Stimulated activated CD4-positive, alpha-beta T cell treated with anti-CD3 and anti-CD28 coated beads, Interleukin-12 subunit alpha, Interleukin-12 subunit beta, amount 100 ng/mL, for 24 hours (primary cell): ENCODE data around the gene LAMA3.

Experiments used
- DNase-seq, 2 experiments: peaks; one replicate each; pipeline ENCODE4 v3.0.0-alpha.2; 2020; ENCODE audit warnings: low read depth in 2 of 2

LAMA3 gene

DNA sequence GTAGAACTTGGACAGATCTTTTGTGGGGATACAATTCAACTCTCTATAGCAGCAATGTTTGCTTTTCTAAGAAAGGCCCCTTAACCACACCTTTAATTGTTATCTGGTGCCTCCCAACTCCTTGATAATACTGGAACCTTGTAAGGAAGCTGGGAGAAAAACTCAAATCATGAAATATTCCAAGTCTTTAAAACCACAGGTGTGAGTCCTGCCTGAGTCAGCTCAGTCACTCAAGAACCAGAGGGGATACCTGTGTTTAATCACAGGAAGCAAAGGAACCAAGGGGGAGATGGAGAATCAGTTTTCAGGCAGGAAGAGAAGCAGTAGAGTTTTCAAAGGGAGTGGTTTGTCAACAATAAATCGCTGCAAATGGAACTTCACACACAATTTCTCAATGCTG lies 159.9 kb downstream of the LAMA3 start:
- DNase-seq, result no peak

DNA sequence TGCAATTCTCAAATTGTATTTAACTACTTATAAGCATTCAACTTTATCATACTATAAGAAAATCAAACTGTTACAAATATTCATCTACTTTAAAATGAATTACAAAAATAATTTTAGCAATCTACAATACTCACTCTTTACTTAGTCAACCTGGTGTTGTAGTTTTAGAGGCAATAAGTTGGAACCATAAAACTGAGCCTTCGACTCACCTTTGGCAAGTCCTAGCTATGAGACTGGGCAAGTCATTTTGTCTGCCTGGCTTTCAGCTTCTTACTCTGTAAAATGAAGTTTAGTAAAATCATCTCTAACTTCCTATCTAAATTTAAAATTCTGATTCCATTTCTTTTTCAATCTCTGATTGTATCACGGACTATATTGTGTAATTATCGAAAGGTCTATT lies 161.0 kb downstream of the LAMA3 start:
- DNase-seq, result no peak

DNA sequence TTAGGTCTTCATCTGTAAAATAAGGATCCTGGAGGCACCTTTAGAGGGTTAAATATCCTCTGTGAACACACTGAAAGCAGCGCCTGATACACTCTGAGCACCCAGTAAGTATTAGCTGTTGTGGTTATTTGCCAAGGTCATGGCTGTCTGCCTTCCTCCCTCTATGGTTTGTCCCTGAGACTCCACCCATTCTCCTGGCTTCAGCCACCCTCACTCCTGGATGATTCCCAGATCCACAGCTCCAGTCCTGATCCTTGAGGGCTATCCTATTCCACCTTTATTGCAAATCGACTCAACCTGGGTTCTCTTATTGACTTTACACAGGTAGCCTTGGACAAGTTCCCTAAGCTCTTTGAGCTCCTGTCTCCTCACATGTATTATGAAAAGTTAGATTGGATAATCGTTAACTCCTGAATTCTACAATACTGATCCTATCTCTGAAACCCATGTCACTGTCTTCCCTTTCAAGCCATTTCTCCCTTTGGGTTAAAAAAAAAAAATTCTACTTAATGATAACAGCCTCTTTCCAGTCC lies 162.3 kb downstream of the LAMA3 start:
- no peak for DNase-seq

DNA sequence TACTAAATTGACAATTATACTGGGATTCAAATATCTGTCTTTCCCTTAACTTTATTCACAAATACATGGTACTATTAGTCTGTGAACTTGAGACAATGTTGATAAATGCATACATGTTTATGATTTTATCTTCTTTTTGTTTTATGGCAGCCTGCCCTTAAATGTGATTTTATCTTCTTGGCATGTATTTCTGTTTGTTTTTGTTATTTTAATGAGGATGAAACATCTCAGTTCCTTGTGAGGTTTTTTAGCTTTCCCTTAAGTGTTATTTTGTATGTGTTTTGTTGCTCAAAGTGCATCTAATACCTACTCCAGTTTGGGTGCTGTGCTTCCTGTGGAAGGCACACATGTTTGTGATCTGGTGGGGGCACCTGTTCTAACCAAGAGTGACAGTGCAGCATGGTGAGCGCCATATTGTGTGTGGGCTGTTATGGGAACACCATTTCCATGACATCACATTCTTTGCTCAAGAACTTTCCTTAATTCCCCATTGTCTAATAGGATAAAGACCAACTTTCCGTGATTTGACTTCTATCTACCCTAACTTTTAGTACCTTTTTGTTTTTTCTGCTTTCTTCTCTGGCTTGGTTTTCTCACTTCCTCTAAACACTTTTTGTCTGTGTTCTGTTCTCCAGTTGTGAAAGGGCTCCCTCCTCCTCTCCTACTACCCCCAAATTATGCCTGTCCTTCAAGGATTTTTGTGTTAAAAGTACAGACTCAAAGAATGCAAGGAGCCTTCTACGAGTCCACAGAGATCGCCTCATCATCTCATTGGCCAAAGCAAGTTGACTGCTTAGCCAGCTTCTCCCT lies 163.2 kb downstream of the LAMA3 start:
- no peak for DNase-seq

DNA sequence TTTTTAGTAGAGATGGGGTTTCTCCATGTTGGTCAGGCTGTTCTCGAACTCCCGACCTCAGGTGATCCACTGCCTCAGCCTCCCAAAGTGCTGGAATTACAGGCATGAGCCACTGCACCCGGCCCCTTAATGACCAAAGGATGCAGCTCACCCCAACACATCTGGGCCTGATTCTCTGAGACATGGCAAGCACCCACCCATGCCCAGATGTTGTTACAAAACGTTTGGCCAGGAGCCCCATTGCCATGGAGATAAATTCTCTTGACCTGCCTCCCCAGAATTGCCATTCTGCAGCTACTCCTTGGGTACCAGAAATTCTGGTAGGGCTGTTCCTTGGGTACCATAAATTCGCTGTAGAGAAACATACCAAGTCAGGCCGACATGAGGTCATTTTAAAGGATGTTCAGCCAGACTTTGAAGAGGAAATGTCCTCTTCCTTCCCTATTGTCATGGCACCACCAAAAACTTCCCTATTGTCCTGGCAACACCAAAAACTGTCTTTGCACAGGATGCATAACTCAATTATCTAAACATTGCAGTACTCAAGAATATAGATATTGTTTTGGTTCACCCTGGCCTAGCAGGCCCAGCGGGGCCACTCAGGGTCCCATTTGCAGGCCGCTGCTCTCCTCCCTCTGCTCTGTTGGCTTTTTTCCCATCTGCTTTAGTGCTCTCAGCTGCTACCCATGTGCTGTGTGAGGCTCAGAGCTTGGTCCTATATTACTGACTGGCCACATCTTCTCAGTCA lies 164.4 kb downstream of the LAMA3 start:
- DNase-seq, result no peak

DNA sequence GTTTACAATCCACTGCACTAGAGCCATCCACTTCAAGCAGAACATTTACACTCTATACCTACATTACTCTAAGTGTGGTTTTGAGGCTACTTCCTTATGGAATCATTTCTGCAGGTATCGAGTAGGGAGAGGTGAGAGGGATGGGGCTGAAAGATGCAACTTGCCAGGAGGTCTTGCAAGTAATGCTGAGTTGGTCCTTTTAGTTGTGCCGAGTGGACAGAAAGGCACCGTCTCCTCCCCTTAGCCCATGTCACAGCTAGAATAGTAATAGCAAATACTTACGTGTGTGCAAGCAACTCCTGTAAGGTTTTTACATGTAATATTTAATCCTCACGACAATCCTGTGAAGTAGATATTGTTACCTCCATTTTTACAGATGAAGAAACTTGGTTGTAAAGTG lies 166.5 kb downstream of the LAMA3 start:
- DNase-seq, result no peak

DNA sequence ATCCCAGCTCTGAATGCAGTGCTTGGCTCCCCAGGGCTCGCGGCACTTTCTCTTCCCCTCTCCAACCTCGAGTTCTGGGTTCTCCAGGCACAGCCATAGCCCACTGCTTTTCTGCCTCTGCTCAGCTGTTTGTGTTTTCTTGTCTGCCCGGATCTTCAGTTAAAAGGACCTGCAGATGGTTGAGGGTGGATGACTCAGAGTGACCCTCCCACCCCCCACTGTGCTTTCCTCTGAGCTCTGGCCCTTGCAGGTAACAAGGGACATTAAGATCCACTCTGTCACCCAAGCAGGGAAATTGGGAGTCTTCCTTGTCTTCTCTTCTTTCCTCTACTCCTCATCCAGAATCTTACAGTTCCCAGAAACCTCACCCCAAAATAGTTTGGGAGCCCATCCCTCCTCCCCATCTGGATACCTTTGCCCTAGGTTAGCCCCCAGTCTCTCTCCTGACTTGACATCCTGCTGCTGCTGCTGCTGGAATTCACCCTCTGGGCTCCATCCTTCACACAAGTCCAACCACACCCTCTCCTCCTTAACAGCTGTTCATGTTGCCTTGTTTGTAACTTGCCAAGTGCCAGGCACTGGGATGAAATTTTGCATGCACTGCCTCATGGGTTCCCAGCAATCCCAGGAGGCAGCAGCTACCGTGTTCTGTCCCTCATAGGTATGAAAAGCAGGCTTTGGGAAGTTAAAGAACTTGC lies 167.4 kb downstream of the LAMA3 start:
- DNase-seq, result no peak

DNA sequence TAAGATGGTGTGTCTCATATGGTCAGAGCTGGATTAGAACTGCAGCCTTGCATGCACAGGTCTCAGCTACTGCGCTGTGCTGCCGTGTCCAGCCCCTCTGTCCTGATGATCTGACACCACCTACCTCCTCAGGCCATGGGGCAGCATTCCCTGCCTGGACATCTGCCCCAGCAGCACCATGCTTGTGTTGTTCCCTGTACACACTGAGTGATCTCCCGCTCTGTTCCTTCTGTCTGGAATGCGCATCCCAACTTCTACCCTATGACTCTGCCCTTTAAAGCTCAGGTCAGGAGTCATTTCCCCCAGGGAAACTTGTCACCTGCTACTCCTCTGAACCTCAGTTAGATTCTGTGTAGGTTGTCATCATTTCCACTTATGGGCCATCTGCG lies 167.9 kb downstream of the LAMA3 start:
- DNase-seq, result no peak

DNA sequence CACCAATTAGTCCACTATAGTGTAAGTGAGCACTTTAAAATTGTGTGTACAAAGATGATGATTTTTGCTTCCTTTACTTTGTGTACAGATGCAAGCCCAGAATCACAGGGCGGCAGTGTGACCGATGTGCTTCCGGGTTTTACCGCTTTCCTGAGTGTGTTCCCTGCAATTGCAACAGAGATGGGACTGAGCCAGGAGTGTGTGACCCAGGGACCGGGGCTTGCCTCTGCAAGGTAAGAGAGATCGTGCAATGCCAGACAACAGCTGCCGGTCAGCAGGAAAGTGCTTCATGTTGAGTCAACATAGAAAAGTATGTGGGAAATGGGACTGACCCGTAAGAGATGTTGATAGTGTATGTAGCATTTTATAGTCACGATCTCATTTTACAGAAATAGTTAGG lies 168.5 kb downstream of the LAMA3 start:
- DNase-seq, result no peak

DNA sequence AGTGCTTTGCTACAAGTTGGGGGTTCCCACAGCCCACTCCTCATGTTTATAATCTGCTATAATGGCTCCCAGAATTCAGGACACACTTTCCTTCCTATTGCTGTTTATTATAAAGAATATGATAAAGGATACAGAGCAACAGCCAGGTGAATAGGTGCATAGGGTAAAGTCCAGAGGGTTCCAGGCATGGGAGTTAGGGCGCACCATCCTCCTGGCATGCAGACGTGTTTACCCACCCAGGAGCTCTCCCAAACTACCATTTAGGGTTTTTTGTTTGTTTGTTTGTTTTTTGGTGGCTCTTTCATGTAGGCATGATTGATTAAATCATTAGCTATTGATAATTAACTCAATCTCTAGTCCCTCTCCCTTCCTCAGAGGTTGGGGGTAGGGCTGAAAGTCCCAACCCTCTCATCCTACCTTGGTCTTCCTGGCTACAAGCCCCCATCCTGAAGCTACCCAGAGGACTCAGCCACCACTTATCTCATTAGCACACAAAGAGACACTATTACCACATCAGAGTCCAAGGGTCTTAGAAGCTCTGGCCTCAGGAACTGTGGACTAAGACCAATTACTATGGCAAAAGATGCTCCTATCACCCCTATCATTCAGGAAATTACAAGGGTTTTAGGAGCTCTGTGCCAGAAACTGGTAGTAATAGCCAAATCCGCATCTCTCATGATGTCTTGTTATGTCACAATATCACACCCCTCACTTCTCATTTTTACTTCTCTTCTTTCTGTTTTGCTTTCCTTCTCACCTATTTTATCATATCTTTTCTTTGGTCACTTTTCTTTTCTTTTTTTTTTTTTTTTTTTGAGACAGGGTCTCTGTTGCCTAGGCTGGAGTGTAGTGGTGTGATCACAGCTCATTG lies 170.4 kb downstream of the LAMA3 start:
- no peak for DNase-seq

DNA sequence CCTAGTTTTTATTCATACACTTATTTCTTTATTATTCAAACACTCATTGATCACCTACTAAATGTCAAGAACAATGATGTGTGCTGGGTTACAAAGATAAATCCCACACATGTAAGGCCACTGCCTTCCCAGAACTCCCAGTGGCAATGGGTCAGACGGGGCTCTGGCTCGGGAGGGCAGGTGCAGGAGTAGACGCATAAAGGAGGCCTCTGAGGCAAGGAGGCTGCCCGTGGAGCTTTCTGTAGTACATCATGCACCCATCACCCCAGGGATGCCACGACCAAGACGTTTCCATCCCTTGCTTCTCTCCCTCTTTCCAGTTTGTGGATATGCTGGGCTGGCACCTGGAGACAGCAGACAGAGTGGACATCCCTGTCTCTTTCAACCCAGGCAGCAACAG lies 172.1 kb downstream of the LAMA3 start:
- DNase-seq, result no peak

DNA sequence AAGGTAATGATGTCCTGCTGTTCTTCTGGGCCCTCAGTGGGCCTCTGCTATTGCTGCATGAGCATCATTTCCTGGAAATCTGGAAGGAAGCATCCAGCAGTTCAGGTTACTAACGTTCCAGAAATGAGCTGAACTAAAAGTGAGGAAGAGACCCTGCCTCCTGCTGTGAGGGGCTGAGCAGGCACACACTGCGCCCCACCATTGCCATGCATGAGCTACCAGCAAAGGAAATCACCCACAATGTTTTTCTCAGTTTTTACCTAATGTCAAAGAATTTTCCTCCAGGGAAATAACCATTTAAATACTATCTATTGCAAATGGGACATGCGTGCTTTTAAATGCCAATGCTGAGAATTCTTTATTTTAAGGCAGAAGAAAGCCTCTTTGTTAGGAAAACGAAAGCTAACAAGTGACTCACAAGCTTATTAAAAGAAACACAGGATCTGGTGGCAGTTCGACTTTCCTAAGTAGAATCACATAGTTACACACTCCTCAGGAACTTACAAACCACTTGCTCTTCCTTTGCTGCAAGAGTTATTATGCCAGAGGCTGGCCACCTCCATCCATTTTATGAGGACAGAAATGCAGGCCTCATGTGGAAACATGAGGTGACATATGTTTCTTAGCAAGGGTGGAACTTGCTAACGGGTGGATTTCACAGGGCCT lies 172.7 kb downstream of the LAMA3 start:
- no peak for DNase-seq

DNA sequence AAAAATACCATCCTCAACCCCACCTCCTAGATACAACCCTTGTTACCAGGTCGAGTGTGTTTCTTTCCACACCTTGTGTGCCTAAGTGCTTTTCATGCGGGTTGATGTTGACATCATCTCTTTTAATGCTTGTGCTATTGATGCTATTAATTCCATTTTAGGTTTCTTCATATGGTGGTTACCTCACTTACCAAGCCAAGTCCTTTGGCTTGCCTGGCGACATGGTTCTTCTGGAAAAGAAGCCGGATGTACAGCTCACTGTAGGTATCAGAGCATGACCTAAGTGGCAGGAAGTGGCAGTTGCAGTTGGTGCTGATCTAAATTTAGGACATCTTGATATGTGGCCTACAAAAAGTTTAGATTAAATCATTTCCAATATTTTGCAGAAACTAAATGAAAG lies 175.4 kb downstream of the LAMA3 start:
- DNase-seq, result no peak

DNA sequence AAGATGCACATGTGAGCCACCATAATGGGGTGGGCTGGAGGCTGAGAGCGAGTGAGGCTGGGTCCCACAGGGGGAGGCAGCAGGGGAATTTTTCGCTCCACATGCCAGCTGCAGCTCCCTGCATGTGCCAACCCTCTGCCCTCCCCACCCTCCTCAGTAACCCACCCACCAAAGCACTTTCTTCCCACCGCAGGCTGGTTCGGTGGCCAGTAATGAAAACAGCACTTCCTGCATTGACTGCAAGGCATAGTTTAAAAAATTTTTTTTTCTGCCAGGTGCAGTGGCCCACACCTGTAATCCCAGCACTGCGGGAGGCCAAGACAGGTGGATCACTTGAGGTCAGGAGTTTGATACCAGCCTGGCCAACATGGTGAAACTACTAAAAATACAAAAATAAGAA lies 177.8 kb downstream of the LAMA3 start:
- no peak for DNase-seq

DNA sequence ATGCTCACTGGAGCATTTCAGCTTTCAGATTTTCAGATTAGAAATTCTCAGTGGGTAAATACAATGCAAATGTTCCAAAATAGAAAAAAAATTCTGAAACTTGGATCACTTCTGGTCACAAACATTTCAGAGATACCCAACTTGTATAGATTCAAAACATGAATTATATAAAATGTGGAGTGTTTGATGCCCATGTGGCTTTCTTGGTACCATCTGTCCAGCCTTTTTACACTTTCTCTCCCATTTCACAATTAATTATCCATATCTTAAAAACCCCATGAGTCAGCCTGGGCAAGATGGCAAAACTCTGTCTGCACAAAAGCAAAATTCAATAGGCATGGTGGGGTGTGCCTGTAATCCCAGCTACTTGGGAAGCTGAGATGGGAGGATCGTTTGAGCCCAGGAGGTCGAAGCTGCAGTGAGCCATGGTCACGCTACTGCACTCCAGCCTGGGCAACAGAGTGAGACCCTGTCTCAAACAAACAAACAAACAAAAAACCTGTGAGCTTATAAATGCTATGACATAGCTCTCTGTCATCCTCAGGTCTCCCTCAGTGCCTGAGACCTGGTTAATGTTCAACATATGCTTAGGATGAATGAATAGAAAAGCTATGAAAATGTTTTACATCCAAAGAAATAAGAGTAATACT lies 179.0 kb downstream of the LAMA3 start:
- no peak for DNase-seq

DNA sequence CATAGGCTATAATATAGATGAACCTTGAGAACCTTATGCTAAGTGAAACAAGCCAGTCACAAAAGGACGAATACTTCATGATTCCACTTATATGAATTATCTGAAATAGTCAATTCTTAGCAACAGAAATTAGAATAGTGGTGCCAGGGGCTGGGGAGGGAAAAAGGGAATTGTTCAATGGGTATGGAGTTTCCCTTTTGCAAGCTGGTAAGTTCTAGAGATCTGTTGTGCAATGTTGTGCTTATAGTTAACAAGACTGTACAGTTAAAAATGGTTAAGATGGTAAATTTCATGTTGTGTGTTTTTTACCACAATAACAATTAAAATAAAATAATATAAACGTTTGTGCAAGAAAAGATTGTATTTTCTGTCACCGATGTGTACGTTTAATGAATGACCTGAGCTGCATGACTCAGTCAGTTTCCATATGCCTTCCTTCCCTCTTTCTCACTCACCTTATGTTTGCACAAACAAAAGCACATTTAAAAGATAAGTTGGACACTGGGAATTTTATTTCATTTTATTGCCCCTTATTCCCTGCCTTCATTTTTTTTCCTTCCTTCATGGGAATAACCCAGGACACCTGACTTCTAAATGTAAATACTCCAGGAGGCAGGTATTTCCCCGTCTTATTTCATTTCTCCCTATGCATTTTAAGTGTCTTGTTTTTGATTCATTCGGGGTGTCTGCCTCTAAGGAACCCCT lies 181.6 kb downstream of the LAMA3 start:
- DNase-seq, result no peak

DNA sequence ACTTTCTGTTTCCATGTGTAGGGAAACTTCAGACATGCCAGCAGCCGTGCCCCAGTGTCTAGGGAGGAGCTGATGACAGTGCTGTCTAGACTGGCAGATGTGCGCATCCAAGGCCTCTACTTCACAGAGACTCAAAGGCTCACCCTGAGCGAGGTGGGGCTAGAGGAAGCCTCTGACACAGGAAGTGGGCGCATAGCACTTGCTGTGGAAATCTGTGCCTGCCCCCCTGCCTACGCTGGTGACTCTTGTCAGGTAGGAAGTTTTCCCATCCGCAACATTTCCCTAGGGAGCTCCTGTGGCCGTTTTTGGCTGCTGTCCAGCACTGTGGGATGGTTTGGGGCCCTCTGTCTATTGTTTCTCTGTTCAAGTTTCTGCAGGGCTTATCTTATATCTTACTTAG lies 182.2 kb downstream of the LAMA3 start:
- DNase-seq, result peak; percentile 12 to 17

DNA sequence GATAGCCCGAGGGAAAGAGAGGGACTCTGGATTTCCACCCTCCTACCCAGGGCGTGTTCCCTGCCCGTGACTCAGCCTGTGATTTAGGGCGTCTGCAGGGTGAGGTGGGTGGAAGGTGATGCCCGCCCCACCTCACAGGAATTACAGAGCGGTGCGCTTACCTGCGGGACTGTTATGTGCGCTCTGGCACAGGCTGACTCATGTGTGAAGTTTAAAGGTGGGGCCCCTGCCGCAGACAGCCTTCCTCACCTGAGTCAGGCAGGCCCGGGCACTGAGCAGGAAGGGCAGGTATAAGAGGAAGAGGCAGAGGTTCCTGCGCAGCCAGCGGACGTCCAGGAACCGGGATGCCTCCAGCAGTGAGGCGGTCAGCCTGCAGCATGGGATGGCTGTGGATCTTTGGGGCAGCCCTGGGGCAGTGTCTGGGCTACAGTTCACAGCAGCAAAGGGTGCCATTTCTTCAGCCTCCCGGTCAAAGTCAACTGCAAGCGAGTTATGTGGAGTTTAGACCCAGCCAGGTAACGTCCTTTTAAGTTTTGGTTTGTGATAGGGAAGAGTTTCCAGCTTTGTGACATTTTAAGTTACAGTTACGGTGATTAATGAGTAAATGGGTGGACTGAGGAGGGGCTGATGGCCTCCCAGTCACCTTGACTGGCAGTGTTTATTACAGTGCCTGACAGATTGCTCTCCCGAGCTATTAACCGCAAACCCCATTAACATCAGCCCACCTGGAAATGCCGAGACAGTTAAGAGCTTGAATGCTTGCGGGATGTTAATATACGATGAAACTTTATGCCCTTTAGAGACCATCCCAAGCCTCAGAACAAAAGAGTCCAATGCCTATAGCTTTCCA lies 183.7 kb downstream of the LAMA3 start:
- DNase-seq, result no peak
